ENCODE results near the gene WWOX.

WWOX gene

GRCh38 chr16:78395035-78395434 lies 295.6 kb downstream of the WWOX start:
- TF ChIP-seq, protein P1, sequence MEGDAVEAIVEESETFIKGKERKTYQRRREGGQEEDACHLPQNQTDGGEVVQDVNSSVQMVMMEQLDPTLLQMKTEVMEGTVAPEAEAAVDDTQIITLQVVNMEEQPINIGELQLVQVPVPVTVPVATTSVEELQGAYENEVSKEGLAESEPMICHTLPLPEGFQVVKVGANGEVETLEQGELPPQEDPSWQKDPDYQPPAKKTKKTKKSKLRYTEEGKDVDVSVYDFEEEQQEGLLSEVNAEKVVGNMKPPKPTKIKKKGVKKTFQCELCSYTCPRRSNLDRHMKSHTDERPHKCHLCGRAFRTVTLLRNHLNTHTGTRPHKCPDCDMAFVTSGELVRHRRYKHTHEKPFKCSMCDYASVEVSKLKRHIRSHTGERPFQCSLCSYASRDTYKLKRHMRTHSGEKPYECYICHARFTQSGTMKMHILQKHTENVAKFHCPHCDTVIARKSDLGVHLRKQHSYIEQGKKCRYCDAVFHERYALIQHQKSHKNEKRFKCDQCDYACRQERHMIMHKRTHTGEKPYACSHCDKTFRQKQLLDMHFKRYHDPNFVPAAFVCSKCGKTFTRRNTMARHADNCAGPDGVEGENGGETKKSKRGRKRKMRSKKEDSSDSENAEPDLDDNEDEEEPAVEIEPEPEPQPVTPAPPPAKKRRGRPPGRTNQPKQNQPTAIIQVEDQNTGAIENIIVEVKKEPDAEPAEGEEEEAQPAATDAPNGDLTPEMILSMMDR (IDR thresholded peaks at IDR 0.05; ENCODE audit: insufficient read depth, missing control alignments): no peak
- DNase-seq (ENCODE audit: insufficient read length, low spot score): no peak
- no peak for FAIRE-seq

DNA sequence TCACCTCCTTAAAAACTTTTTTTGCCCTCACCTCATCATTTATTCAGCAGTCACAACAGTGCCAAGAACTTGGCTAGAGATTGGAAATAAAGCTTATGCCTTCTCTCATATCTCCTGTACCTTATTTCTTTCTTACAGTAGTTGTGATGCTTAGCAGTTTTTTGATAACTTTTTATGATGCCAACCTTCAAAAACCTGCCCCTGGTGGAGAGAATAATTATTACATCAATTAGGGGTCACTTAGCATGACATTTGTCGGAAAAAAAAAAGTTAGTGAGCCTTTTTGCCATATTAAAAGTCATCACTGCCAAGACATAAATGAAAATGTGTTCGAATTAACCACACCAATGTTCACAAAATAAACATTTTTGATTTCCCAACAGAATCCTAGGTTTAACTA lies 296.6 kb downstream of the WWOX start:
- TF ChIP-seq, protein P1 (IDR thresholded peaks at IDR 0.05; ENCODE audit: insufficient read depth, missing control alignments): peak; percentile 32
- no peak for DNase-seq (ENCODE audit: insufficient read length, low spot score)
- FAIRE-seq: no peak

- DNase-seq (ENCODE audit: insufficient read length, low spot score): no peak
- no peak for FAIRE-seq
These were observed 297.2 kb downstream of the WWOX start for GRCh38 chr16:78396673-78397072.

DNA sequence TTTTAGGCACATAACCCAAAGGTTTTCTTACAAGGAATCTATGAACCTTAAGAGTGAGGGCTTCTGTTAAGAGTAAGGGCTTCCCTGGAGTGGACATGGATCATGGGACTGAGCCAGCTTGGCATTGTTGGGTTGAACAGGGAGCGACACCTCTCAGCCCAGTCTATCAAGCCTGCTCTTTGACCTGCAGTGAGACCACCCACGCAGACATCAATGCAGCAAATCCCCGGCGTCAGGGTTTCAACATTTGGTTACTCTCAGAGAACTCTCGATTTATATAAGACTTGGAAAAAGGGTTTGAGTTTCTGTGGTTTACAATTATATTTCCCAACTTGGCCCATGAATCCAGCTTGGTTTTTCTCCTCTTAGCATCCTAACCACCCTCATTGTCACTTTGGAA lies 299.9 kb downstream of the WWOX start:
- DNase-seq (ENCODE audit: insufficient read length, low spot score) (no peak), FAIRE-seq (no peak)
- TF ChIP-seq, protein P1 (IDR thresholded peaks at IDR 0.05; ENCODE audit: insufficient read depth, missing control alignments): no peak

More at GRCh38 chr16:78396673-78397072, 297.2 kb downstream of the WWOX start:
- TF ChIP-seq, protein P1 (IDR thresholded peaks at IDR 0.05; ENCODE audit: insufficient read depth, missing control alignments): no peak

DNA sequence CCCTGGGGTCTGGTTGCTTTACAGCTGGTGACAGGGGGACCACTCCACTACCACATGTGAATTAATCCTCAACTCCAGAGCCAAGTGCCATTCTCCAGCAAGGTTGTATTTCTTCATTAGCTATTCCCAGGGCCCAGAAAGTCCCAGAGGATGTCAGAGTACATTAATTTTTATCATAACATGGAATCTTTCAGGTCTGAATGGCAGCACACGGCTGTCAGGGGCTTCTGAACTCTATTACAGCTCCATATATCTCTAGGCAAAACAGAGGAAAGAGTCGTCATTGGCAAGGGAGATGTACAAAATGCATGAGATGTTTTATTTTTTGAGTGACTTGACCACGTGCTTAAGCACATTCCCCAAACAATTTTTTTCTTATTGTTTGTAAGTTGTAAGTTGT lies 303.4 kb downstream of the WWOX start:
- FAIRE-seq (no peak), DNase-seq (ENCODE audit: insufficient read length, low spot score) (no peak)
- TF ChIP-seq, protein P1 (IDR thresholded peaks at IDR 0.05; ENCODE audit: insufficient read depth, missing control alignments): no peak

DNA sequence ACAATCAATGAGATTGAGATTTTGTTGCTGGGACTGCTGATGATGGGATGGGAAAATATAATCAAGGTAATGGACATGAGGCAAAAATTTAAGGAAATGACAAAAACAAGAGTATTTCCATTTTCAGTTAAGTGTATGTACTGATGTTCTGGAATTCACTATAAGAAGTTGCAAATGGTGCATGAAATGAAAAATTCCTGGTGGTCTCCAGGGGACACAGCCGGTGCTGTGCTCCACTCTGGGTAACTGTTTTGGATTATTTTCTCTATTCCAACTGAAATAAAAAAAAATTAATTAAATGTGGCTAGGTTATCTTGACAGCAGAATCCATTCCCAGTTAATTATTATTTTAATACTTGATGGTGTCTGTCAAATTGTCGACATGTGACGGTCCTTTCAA lies 305.6 kb downstream of the WWOX start:
- FAIRE-seq: no peak

GRCh38 chr16:78405833-78406232 lies 306.4 kb downstream of the WWOX start:
- DNase-seq (ENCODE audit: insufficient read length, low spot score): no peak

More for the DNA sequence above, 305.6 kb downstream of the WWOX start:
- no peak for DNase-seq (ENCODE audit: insufficient read length, low spot score)
- TF ChIP-seq, protein P1 (IDR thresholded peaks at IDR 0.05; ENCODE audit: insufficient read depth, missing control alignments): no peak

More at GRCh38 chr16:78405833-78406232, 306.4 kb downstream of the WWOX start:
- TF ChIP-seq, protein P1 (IDR thresholded peaks at IDR 0.05; ENCODE audit: insufficient read depth, missing control alignments): no peak
- no peak for FAIRE-seq
